ENCODE data around the gene SCN5A. TPM values are rescaled to one million over a fixed set of nuclear protein-coding genes. Genes with fewer than 3 reads are reported as not detected.

The SCN5A gene
- total and polyA plus RNA-seq, 2 donors (not counting 1 experiment from before 2014, with no cell fraction given), result 0.20 to 0.37 TPM

- WGBS (ENCODE audit: insufficient coverage), result 100% methylated on average over 1 of the region's 1 CpG
- no peak overlapping the region for H3K27ac Mint-ChIP-seq
- no peak overlapping the region for H3K27ac ChIP-seq (ENCODE audit: low read length in 2 of 2)
- H3K27me3 Mint-ChIP-seq, result no peaks in the 10 kb centered on the region
- ATAC-seq (ENCODE audit: low read depth) (no peak), DNase-seq (no peak)
- intact Hi-C loops (cut with micrococcal nuclease), result no loop called here
- no peaks in the 10 kb centered on the region for H4K20me1 ChIP-seq (ENCODE audit: control insufficient read depth, insufficient read depth, low read length, poor library complexity, severe bottlenecking)
- no peak overlapping the region for H2AFZ ChIP-seq (ENCODE audit: insufficient read depth, low read depth, low read length, poor library complexity, severe bottlenecking)
- H3K36me3 ChIP-seq (replicated peaks in 1 of 2; ENCODE audit: control extremely low read depth in 1 of 2, control insufficient read depth in 1 of 2, extremely low read depth in 1 of 2, insufficient read depth in 2 of 2, low read length in 1 of 2), result peaks cover 2 to 32% of the 10 kb centered on the region in 2 experiments
- H3K9me3 ChIP-seq (ENCODE audit: control extremely low read depth in 1 of 3, control insufficient read depth in 2 of 3, insufficient read depth in 1 of 3, low read length in 2 of 3), result no peaks in the 10 kb centered on the region
- no peaks in the 10 kb centered on the region for H3K4me1 ChIP-seq (ENCODE audit: control insufficient read depth in 2 of 2, insufficient read depth in 2 of 2, low read length in 2 of 2)
- TF ChIP-seq EZH2 (IDR thresholded peaks at IDR 0.05; ENCODE audit: borderline replicate concordance, insufficient read depth, low read depth, low read length, poor library complexity, severe bottlenecking), result no peak
- TF ChIP-seq CTCF (IDR thresholded peaks at IDR 0.05), result no peak
- H3K27me3 ChIP-seq (replicated peaks in 1 of 4; ENCODE audit: control extremely low read depth in 1 of 4, control insufficient read depth in 3 of 4, insufficient read depth in 4 of 4, low read length in 3 of 4), result no peaks in the 10 kb centered on the region
- H3K9ac ChIP-seq (ENCODE audit: low read length), result no peak overlapping the region
- no peak overlapping the region for H3K4me2 ChIP-seq (replicated peaks; ENCODE audit: low read depth, low read length, poor library complexity, severe bottlenecking)
- no peaks in the 10 kb centered on the region for H3K79me2 ChIP-seq (ENCODE audit: control insufficient read depth, insufficient read depth, low read length)
- ChIA-PET POLR2A (no interaction called here), CTCF (interaction anchor here (1.6 kb wide), 1 partner anchor 502 kb away, joined by 3 read pairs; no protein-coding TSS in a partner anchor)
- no peak overlapping the region for H3K4me3 Mint-ChIP-seq
- H3K4me3 ChIP-seq (ENCODE audit: control extremely low read depth in 1 of 5, extremely low read depth in 1 of 5, insufficient read depth in 1 of 5, low read depth in 2 of 5, low read length in 4 of 5), result no peak overlapping the region
- no peaks in the 10 kb centered on the region for H3K9me3 Mint-ChIP-seq (ENCODE audit: insufficient read depth)
- H3K4me1 Mint-ChIP-seq, result no peaks in the 10 kb centered on the region
These were observed 121.0 kb downstream of the SCN5A start for GRCh38 chr3:38528457-38528856.

GRCh38 chr3:38526792-38527191 is 122.7 kb downstream of the SCN5A start:
- no peak for DNase-seq
- H3K4me2 ChIP-seq (replicated peaks; ENCODE audit: low read depth, low read length, poor library complexity, severe bottlenecking), result no peak overlapping the region
- H3K9me3 ChIP-seq (ENCODE audit: control extremely low read depth in 1 of 3, control insufficient read depth in 2 of 3, insufficient read depth in 1 of 3, low read length in 2 of 3), result no peaks in the 10 kb centered on the region
- intact Hi-C loops (cut with micrococcal nuclease), result no loop called here
- TF ChIP-seq CTCF (IDR thresholded peaks at IDR 0.05) (no peak), EZH2 (IDR thresholded peaks at IDR 0.05; ENCODE audit: borderline replicate concordance, insufficient read depth, low read depth, low read length, poor library complexity, severe bottlenecking) (no peak)
- Mint-ChIP-seq H3K4me3 (no peak overlapping the region), H3K4me1 (no peaks in the 10 kb centered on the region), H3K27me3 (no peaks in the 10 kb centered on the region), H3K9me3 (ENCODE audit: insufficient read depth) (no peaks in the 10 kb centered on the region), H3K27ac (no peak overlapping the region)
- H3K79me2 ChIP-seq (ENCODE audit: control insufficient read depth, insufficient read depth, low read length), result no peaks in the 10 kb centered on the region
- POLR2A ChIA-PET, result no interaction called here
- no peak overlapping the region for H3K4me3 ChIP-seq (ENCODE audit: control extremely low read depth in 1 of 5, extremely low read depth in 1 of 5, insufficient read depth in 1 of 5, low read depth in 2 of 5, low read length in 4 of 5)
- no peak for ATAC-seq (ENCODE audit: low read depth)
- no peaks in the 10 kb centered on the region for H3K4me1 ChIP-seq (ENCODE audit: control insufficient read depth in 2 of 2, insufficient read depth in 2 of 2, low read length in 2 of 2)
- H3K27me3 ChIP-seq (replicated peaks in 1 of 4; ENCODE audit: control extremely low read depth in 1 of 4, control insufficient read depth in 3 of 4, insufficient read depth in 4 of 4, low read length in 3 of 4), result no peaks in the 10 kb centered on the region
- H4K20me1 ChIP-seq (ENCODE audit: control insufficient read depth, insufficient read depth, low read length, poor library complexity, severe bottlenecking), result no peaks in the 10 kb centered on the region
- no peak overlapping the region for H3K27ac ChIP-seq (ENCODE audit: low read length in 2 of 2)
- H3K36me3 ChIP-seq (replicated peaks in 1 of 2; ENCODE audit: control extremely low read depth in 1 of 2, control insufficient read depth in 1 of 2, extremely low read depth in 1 of 2, insufficient read depth in 2 of 2, low read length in 1 of 2), result peaks cover 2 to 29% of the 10 kb centered on the region in 2 experiments
- CTCF ChIA-PET, result no interaction called here
- H2AFZ ChIP-seq (ENCODE audit: insufficient read depth, low read depth, low read length, poor library complexity, severe bottlenecking), result no peak overlapping the region
- no peak overlapping the region for H3K9ac ChIP-seq (ENCODE audit: low read length)
- 97% methylated on average over 14 of the region's 14 CpGs for WGBS (ENCODE audit: insufficient coverage)
